D341Med (cell line): ENCODE results near the gene CNPPD1.

Experiments used
- DNase-seq: peaks from one replicate; pipeline ENCODE4 v3.0.0; 2012; ENCODE audit warnings: low spot score

Gene CNPPD1

GRCh38 chr2:219179601-219180465, 3.1 kb upstream of the CNPPD1 start:
- DNase-seq: no peak

- peak; percentile 65 for DNase-seq
Measured at GRCh38 chr2:219178377-219179175, 1.9 kb upstream of the CNPPD1 start.

GRCh38 chr2:219177552-219178376, 1.0 kb upstream of the CNPPD1 start, which contains the start of gene RETREG2:
Gene RETREG2, plus strand, starts transcription at chr2:219178275. Its CDS starts 78 bp downstream, at chr2:219178353.
- DNase-seq: peak; percentile 98

- DNase-seq: peak; percentile 59
Measured at GRCh38 chr2:219175928-219176817, 552 bp downstream of the CNPPD1 start.

- no peak for DNase-seq
Measured at GRCh38 chr2:219175486-219175885, 1.2 kb downstream of the CNPPD1 start.

GRCh38 chr2:219174801-219175200, 1.9 kb downstream of the CNPPD1 start:
- no peak for DNase-seq

GRCh38 chr2:219174146-219174545, 2.6 kb downstream of the CNPPD1 start:
- no peak for DNase-seq

- no peak for DNase-seq
Measured at GRCh38 chr2:219173176-219173575, 3.5 kb downstream of the CNPPD1 start.

GRCh38 chr2:219172231-219173154, 4.2 kb downstream of the CNPPD1 start:
- no peak for DNase-seq

- peak; percentile 62 for DNase-seq
Measured at GRCh38 chr2:219171231-219171651, 5.5 kb downstream of the CNPPD1 start.

GRCh38 chr2:219169930-219170654, 6.6 kb downstream of the CNPPD1 start, which contains the start of gene SLC23A3:
Gene SLC23A3, minus strand, starts transcription at chr2:219170029. Its CDS starts 45 bp downstream, at chr2:219169984.
- DNase-seq: no peak

- no peak for DNase-seq
Measured at GRCh38 chr2:219168932-219169331, 7.8 kb downstream of the CNPPD1 start.

- DNase-seq: no peak
Measured at GRCh38 chr2:219168526-219168925, 8.2 kb downstream of the CNPPD1 start.

GRCh38 chr2:219167997-219168396, 8.7 kb downstream of the CNPPD1 start:
- DNase-seq: no peak

- no peak for DNase-seq
Measured at GRCh38 chr2:219165058-219165911, 11.4 kb downstream of the CNPPD1 start.

GRCh38 chr2:219163156-219163555, 13.6 kb downstream of the CNPPD1 start:
- DNase-seq: no peak

GRCh38 chr2:219161097-219161496, 15.6 kb downstream of the CNPPD1 start:
- DNase-seq: no peak
